ENCODE data around the gene FOXP1. TPM values are rescaled to one million over a fixed set of nuclear protein-coding genes. Genes with fewer than 3 reads are reported as not detected.

Gene FOXP1
- total RNA-seq, 1 donor from 2014 or later, result 26.1 TPM

GRCh38 chr3:71099997-71100719, 483.4 kb downstream of the FOXP1 start:
- ATAC-seq (no peak), DNase-seq (ENCODE audit: low spot score) (no peak)

GRCh38 chr3:71097557-71097956, 486.0 kb downstream of the FOXP1 start:
- no peak for DNase-seq (ENCODE audit: low spot score)
- no peak for ATAC-seq

- ATAC-seq (peak; percentile 62), DNase-seq (ENCODE audit: low spot score) (no peak)
Measured at GRCh38 chr3:71095511-71096291, 487.8 kb downstream of the FOXP1 start.

GRCh38 chr3:71094658-71095209, 488.8 kb downstream of the FOXP1 start:
- DNase-seq (ENCODE audit: low spot score), result no peak
- no peak for ATAC-seq

GRCh38 chr3:71092665-71093064, 490.9 kb downstream of the FOXP1 start:
- ATAC-seq (no peak), DNase-seq (ENCODE audit: low spot score) (no peak)

- DNase-seq (ENCODE audit: low spot score), result no peak
- ATAC-seq, result no peak
Measured at GRCh38 chr3:71090207-71090606, 493.3 kb downstream of the FOXP1 start.

- peak; percentile 20 for ATAC-seq
- no peak for DNase-seq (ENCODE audit: low spot score)
Measured at GRCh38 chr3:71089271-71089847, 494.2 kb downstream of the FOXP1 start.

GRCh38 chr3:71088742-71089141, 494.8 kb downstream of the FOXP1 start:
- DNase-seq (ENCODE audit: low spot score) (no peak), ATAC-seq (peak; percentile 60)

GRCh38 chr3:71088019-71088708, 495.4 kb downstream of the FOXP1 start:
- ATAC-seq, result peak; percentile 27

GRCh38 chr3:71087143-71088018, 496.1 kb downstream of the FOXP1 start:
- no peak for DNase-seq (ENCODE audit: low spot score)
- ATAC-seq, result peak; percentile 16

More at GRCh38 chr3:71088019-71088708, 495.4 kb downstream of the FOXP1 start:
- no peak for DNase-seq (ENCODE audit: low spot score)

- DNase-seq (ENCODE audit: low spot score) (no peak), ATAC-seq (no peak)
Measured at GRCh38 chr3:71086777-71087142, 496.8 kb downstream of the FOXP1 start.

GRCh38 chr3:71083726-71084131, 499.8 kb downstream of the FOXP1 start:
- ATAC-seq (peak; percentile 92), DNase-seq (ENCODE audit: low spot score) (no peak)

GRCh38 chr3:71082833-71083232, 500.7 kb downstream of the FOXP1 start:
- ATAC-seq, result no peak

GRCh38 chr3:71080517-71081083, 502.9 kb downstream of the FOXP1 start:
- no peak for DNase-seq (ENCODE audit: low spot score)
- ATAC-seq, result no peak

More at GRCh38 chr3:71082833-71083232, 500.7 kb downstream of the FOXP1 start:
- DNase-seq (ENCODE audit: low spot score), result no peak

- DNase-seq (ENCODE audit: low spot score) (no peak), ATAC-seq (no peak)
Measured at GRCh38 chr3:71078723-71079525, 504.6 kb downstream of the FOXP1 start.

GRCh38 chr3:71078199-71078598, 505.3 kb downstream of the FOXP1 start:
- ATAC-seq (no peak), DNase-seq (ENCODE audit: low spot score) (no peak)

GRCh38 chr3:71077070-71077469, 506.5 kb downstream of the FOXP1 start:
- ATAC-seq (no peak), DNase-seq (ENCODE audit: low spot score) (no peak)

- DNase-seq (ENCODE audit: low spot score) (no peak), ATAC-seq (no peak)
Measured at GRCh38 chr3:71076361-71077002, 507.0 kb downstream of the FOXP1 start.
